ENCODE results near the gene DLGAP3. TPM values are rescaled to one million over a fixed set of nuclear protein-coding genes. Genes with fewer than 3 reads are reported as not detected.

The DLGAP3 gene, protein sequence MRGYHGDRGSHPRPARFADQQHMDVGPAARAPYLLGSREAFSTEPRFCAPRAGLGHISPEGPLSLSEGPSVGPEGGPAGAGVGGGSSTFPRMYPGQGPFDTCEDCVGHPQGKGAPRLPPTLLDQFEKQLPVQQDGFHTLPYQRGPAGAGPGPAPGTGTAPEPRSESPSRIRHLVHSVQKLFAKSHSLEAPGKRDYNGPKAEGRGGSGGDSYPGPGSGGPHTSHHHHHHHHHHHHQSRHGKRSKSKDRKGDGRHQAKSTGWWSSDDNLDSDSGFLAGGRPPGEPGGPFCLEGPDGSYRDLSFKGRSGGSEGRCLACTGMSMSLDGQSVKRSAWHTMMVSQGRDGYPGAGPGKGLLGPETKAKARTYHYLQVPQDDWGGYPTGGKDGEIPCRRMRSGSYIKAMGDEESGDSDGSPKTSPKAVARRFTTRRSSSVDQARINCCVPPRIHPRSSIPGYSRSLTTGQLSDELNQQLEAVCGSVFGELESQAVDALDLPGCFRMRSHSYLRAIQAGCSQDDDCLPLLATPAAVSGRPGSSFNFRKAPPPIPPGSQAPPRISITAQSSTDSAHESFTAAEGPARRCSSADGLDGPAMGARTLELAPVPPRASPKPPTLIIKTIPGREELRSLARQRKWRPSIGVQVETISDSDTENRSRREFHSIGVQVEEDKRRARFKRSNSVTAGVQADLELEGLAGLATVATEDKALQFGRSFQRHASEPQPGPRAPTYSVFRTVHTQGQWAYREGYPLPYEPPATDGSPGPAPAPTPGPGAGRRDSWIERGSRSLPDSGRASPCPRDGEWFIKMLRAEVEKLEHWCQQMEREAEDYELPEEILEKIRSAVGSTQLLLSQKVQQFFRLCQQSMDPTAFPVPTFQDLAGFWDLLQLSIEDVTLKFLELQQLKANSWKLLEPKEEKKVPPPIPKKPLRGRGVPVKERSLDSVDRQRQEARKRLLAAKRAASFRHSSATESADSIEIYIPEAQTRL
- under 1 TPM in 3 of 4 donors, not detected in 1; 0.18 to 0.39 (median 0.27) TPM for polyA plus RNA-seq
- long read RNA-seq, donor 1, result 0 reads
- long read RNA-seq, donor 2, result 0 reads
- long read RNA-seq, donor 3, result 0 reads
- long read RNA-seq, donor 4, result 0 reads
- long read RNA-seq, donor 5, result 0 reads
- long read RNA-seq, donor 6, result 0 reads
- long read RNA-seq, donor 7, result 0 reads
- long read RNA-seq, donor 8, result 0 reads
- long read RNA-seq, donor 9, result 0 reads
- long read RNA-seq, donor 10, partial matches to known transcripts, result 0 of 1 reads
- long read RNA-seq, donor 10, other reads (novel, unspliced or antisense), result 0 of 1 reads

DNA sequence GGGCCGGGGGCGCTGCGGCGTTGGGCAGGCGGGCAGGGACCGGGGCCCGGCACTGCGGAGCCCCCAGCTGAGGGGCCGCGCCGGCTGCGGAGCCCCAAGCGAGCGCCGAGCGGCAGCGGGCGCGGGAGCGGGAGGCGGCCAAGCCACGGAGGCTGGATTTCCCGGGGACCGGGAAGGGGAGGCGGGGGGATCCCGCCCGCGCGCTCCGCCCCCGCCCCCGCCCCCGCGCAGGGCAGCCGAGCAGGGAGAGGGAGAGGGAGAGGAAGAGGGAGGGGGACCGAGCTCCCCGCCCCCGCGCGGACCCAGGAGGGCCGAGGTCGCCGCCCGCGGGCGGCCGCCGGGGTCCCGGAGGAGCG lies at the start of gene DLGAP3:
Gene DLGAP3 (minus strand): TSS at position 154 of the 356 bp plus-strand sequence. CDS start 24,267 bp downstream, outside the sequence.
- H3K4me3 ChIP-seq (ENCODE audit: low read depth in 1 of 3, low read length in 3 of 3), result peak within 1 kb of the TSS in 2 of 3 donors; percentile 12 to 49
- no peaks in the 10 kb centered on the region for H3K9me3 ChIP-seq (ENCODE audit: control insufficient read depth in 2 of 2, insufficient read depth in 1 of 2, low read depth in 1 of 2, low read length in 1 of 2)
- no peaks in the 10 kb centered on the region for H3K36me3 ChIP-seq (ENCODE audit: control insufficient read depth in 3 of 3, insufficient read depth in 2 of 3, low read depth in 1 of 3, low read length in 3 of 3)
- DNase-seq, result peak in 1 of 2 donors; percentile 20
- peaks cover 0 to 63% (median 36%) of the 10 kb centered on the region in 3 donors for H3K27me3 ChIP-seq (ENCODE audit: control insufficient read depth in 3 of 3, insufficient read depth in 3 of 3, low read length in 3 of 3)
- H3K4me1 ChIP-seq (ENCODE audit: control insufficient read depth in 3 of 3, insufficient read depth in 2 of 3, low read depth in 1 of 3, low read length in 2 of 3), result peaks cover 0 to 5% (median 0%) of the 10 kb centered on the region in 3 donors
- FAIRE-seq, result no peak
- H3K27ac ChIP-seq (ENCODE audit: low read depth in 1 of 3, low read length in 2 of 3), result no peak within 1 kb of the TSS
- WGBS, 3 donors, result 0 to 1% (median 1%) methylated on average over 19 to 50 of the region's 50 CpGs

GRCh38 chr1:34978921-34979320 lies 49.5 kb upstream of the DLGAP3 start:
- FAIRE-seq (no peak), DNase-seq (peak in 1 of 2 donors; percentile 22)
- Histone ChIP-seq H3K36me3 (ENCODE audit: control insufficient read depth in 3 of 3, insufficient read depth in 2 of 3, low read depth in 1 of 3, low read length in 3 of 3) (peaks cover 0 to 11% (median 0%) of the 10 kb centered on the region in 3 donors), H3K4me3 (ENCODE audit: low read depth in 1 of 3, low read length in 3 of 3) (no peak overlapping the region), H3K9me3 (ENCODE audit: control insufficient read depth in 2 of 2, insufficient read depth in 1 of 2, low read depth in 1 of 2, low read length in 1 of 2) (no peaks in the 10 kb centered on the region), H3K4me1 (ENCODE audit: control insufficient read depth in 3 of 3, insufficient read depth in 2 of 3, low read depth in 1 of 3, low read length in 2 of 3) (peaks cover under 1 to 8% (median 4%) of the 10 kb centered on the region in 3 donors), H3K27me3 (ENCODE audit: control insufficient read depth in 3 of 3, insufficient read depth in 3 of 3, low read length in 3 of 3) (no peaks in the 10 kb centered on the region), H3K27ac (ENCODE audit: low read depth in 1 of 3, low read length in 2 of 3) (no peak overlapping the region)
- 48 to 69% (median 53%) methylated on average over 6 of the region's 6 CpGs for WGBS, 3 donors

DNA sequence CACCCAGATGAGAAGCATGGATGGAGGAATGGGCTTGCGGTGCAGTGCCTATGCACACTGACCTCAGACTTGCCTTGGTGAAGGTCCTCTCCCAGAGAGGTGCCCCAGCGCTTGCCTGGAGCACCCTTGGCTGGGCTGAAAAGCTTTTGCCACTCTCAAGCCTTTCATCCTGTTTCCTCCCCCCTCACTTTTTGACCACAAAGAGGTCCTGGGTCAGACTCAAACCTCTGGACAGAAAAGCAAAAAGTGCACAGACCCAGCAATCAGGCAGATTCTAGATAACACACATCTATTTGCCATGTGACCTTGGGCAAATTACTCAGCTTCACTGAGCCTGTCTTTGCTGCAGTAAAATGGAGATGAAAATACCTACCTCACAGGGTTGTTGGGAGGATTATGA lies 48.4 kb upstream of the DLGAP3 start:
- no peak for DNase-seq
- Histone ChIP-seq H3K4me3 (ENCODE audit: low read depth in 1 of 3, low read length in 3 of 3) (no peak overlapping the region), H3K4me1 (ENCODE audit: control insufficient read depth in 3 of 3, insufficient read depth in 2 of 3, low read depth in 1 of 3, low read length in 2 of 3) (peaks cover 0 to 5% (median 0%) of the 10 kb centered on the region in 3 donors), H3K36me3 (ENCODE audit: control insufficient read depth in 3 of 3, insufficient read depth in 2 of 3, low read depth in 1 of 3, low read length in 3 of 3) (peaks cover 0 to 10% (median 0%) of the 10 kb centered on the region in 3 donors), H3K9me3 (ENCODE audit: control insufficient read depth in 2 of 2, insufficient read depth in 1 of 2, low read depth in 1 of 2, low read length in 1 of 2) (no peaks in the 10 kb centered on the region), H3K27me3 (ENCODE audit: control insufficient read depth in 3 of 3, insufficient read depth in 3 of 3, low read length in 3 of 3) (no peaks in the 10 kb centered on the region), H3K27ac (ENCODE audit: low read depth in 1 of 3, low read length in 2 of 3) (no peak overlapping the region)
- WGBS, 3 donors, result 91 to 100% (median 100%) methylated on average over 2 of the region's 2 CpGs
- FAIRE-seq, result no peak

DNA sequence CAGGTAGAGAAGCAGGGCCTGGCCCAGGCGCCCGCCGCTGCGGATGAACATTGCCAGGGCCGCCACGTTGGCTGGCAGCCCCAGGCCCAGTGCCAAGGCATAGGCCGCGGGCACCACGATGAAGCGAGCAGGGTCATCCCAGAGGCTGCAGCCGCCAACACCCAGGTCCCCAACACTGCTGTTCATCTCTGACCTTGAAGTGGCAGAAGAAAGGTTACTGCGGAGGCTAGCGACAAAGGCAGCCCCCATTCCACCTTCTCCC lies 47.7 kb upstream of the DLGAP3 start:
- no peak overlapping the region for H3K4me3 ChIP-seq (ENCODE audit: low read depth in 1 of 3, low read length in 3 of 3)
- H3K9me3 ChIP-seq (ENCODE audit: control insufficient read depth in 2 of 2, insufficient read depth in 1 of 2, low read depth in 1 of 2, low read length in 1 of 2), result no peaks in the 10 kb centered on the region
- DNase-seq (no peak), FAIRE-seq (no peak)
- peaks cover 0 to 5% (median 0%) of the 10 kb centered on the region in 3 donors for H3K4me1 ChIP-seq (ENCODE audit: control insufficient read depth in 3 of 3, insufficient read depth in 2 of 3, low read depth in 1 of 3, low read length in 2 of 3)
- no peaks in the 10 kb centered on the region for H3K27me3 ChIP-seq (ENCODE audit: control insufficient read depth in 3 of 3, insufficient read depth in 3 of 3, low read length in 3 of 3)
- H3K27ac ChIP-seq (ENCODE audit: low read depth in 1 of 3, low read length in 2 of 3), result no peak overlapping the region
- 90 to 95% (median 95%) methylated on average over 9 to 13 of the region's 13 CpGs for WGBS, 3 donors
- peaks cover 0 to 9% (median 0%) of the 10 kb centered on the region in 3 donors for H3K36me3 ChIP-seq (ENCODE audit: control insufficient read depth in 3 of 3, insufficient read depth in 2 of 3, low read depth in 1 of 3, low read length in 3 of 3)

GRCh38 chr1:34976384-34977209 lies 47.1 kb upstream of the DLGAP3 start:
- H3K27me3 ChIP-seq (ENCODE audit: control insufficient read depth in 3 of 3, insufficient read depth in 3 of 3, low read length in 3 of 3), result no peaks in the 10 kb centered on the region
- FAIRE-seq (no peak), DNase-seq (no peak)
- no peak overlapping the region for H3K4me3 ChIP-seq (ENCODE audit: low read depth in 1 of 3, low read length in 3 of 3)
- no peaks in the 10 kb centered on the region for H3K9me3 ChIP-seq (ENCODE audit: control insufficient read depth in 2 of 2, insufficient read depth in 1 of 2, low read depth in 1 of 2, low read length in 1 of 2)
- 80 to 95% (median 93%) methylated on average over 49 to 72 of the region's 72 CpGs for WGBS, 3 donors
- peaks cover 0 to 5% (median 0%) of the 10 kb centered on the region in 3 donors for H3K4me1 ChIP-seq (ENCODE audit: control insufficient read depth in 3 of 3, insufficient read depth in 2 of 3, low read depth in 1 of 3, low read length in 2 of 3)
- no peak overlapping the region for H3K27ac ChIP-seq (ENCODE audit: low read depth in 1 of 3, low read length in 2 of 3)
- H3K36me3 ChIP-seq (ENCODE audit: control insufficient read depth in 3 of 3, insufficient read depth in 2 of 3, low read depth in 1 of 3, low read length in 3 of 3), result peaks cover 0 to 5% (median 0%) of the 10 kb centered on the region in 3 donors

- WGBS, 3 donors, result 78 to 88% (median 82%) methylated on average over 6 of the region's 6 CpGs
- no peaks in the 10 kb centered on the region for H3K27me3 ChIP-seq (ENCODE audit: control insufficient read depth in 3 of 3, insufficient read depth in 3 of 3, low read length in 3 of 3)
- peaks cover 0 to 5% (median 0%) of the 10 kb centered on the region in 3 donors for H3K36me3 ChIP-seq (ENCODE audit: control insufficient read depth in 3 of 3, insufficient read depth in 2 of 3, low read depth in 1 of 3, low read length in 3 of 3)
- H3K4me3 ChIP-seq (ENCODE audit: low read depth in 1 of 3, low read length in 3 of 3), result no peak overlapping the region
- DNase-seq, result no peak
- no peaks in the 10 kb centered on the region for H3K9me3 ChIP-seq (ENCODE audit: control insufficient read depth in 2 of 2, insufficient read depth in 1 of 2, low read depth in 1 of 2, low read length in 1 of 2)
- no peak overlapping the region for H3K27ac ChIP-seq (ENCODE audit: low read depth in 1 of 3, low read length in 2 of 3)
- H3K4me1 ChIP-seq (ENCODE audit: control insufficient read depth in 3 of 3, insufficient read depth in 2 of 3, low read depth in 1 of 3, low read length in 2 of 3), result peaks cover 0 to 5% (median 0%) of the 10 kb centered on the region in 3 donors
- no peak for FAIRE-seq
Measured at GRCh38 chr1:34975771-34976170, 46.3 kb upstream of the DLGAP3 start.

DNA sequence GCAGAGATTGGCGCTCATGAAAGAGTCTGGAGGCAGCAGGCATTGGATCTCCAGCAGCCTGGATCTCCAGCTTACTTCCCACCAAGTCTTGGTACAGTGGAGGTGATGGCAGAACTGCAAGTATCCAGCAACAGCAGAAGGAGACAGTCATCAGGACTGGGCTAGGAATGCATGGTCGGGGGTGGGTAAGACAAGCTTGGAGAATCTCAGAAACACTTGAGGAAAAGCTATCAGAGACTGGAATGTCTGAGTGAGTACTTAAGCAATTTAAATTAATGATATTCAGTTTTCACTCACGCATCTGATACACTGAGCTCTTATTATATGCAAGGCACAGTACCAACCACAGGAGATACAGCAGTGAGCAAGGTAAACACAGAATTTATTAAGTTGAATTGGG lies 45.9 kb upstream of the DLGAP3 start:
- H3K9me3 ChIP-seq (ENCODE audit: control insufficient read depth in 2 of 2, insufficient read depth in 1 of 2, low read depth in 1 of 2, low read length in 1 of 2), result no peaks in the 10 kb centered on the region
- H3K4me1 ChIP-seq (ENCODE audit: control insufficient read depth in 3 of 3, insufficient read depth in 2 of 3, low read depth in 1 of 3, low read length in 2 of 3), result peaks cover 0 to 5% (median 0%) of the 10 kb centered on the region in 3 donors
- no peaks in the 10 kb centered on the region for H3K27me3 ChIP-seq (ENCODE audit: control insufficient read depth in 3 of 3, insufficient read depth in 3 of 3, low read length in 3 of 3)
- peaks cover 0 to 5% (median 0%) of the 10 kb centered on the region in 3 donors for H3K36me3 ChIP-seq (ENCODE audit: control insufficient read depth in 3 of 3, insufficient read depth in 2 of 3, low read depth in 1 of 3, low read length in 3 of 3)
- no peak overlapping the region for H3K27ac ChIP-seq (ENCODE audit: low read depth in 1 of 3, low read length in 2 of 3)
- 85 to 94% (median 93%) methylated on average over 3 of the region's 3 CpGs for WGBS, 3 donors
- no peak for DNase-seq
- no peak for FAIRE-seq
- no peak overlapping the region for H3K4me3 ChIP-seq (ENCODE audit: low read depth in 1 of 3, low read length in 3 of 3)

All from small intestine (tissue), 16 donors.